HEK293 (cell line): ENCODE data around the gene FGF3.

ENCODE experiments used
- CTCF ChIA-PET: fragments of 350-600 bp; formaldehyde crosslinking; extraction: SDS; loops from one replicate; lab custom pipeline; 2021; ENCODE audit warnings: antibody characterized with exemption; lab: Yijun Ruan, JAX
- POLR2A ChIA-PET: fragments of 300-600 bp; formaldehyde crosslinking; extraction: SDS; loops from one replicate; lab custom pipeline; 2020; ENCODE audit warnings: antibody characterized with exemption, inconsistent platforms; lab: Yijun Ruan, JAX
- H3K27ac ChIP-seq: fragments of 200-500 bp; sonication (Bioruptor generic); 2 replicates; pipeline ENCODE4 v1.5.1; 2014; ENCODE audit warnings: low read depth, low read length, control low read depth, inconsistent platforms; ENCODE audit errors: extremely low read depth
- H3K36me3 ChIP-seq, 2 experiments: fragments of 200-500 bp in 1 of 2; sonication (Bioruptor generic) in 1 of 2; 1 replicate in 1 of 2; 2 replicates in 1 of 2; pipeline ENCODE4 v1.5.1; 2014 to 2017; ENCODE audit warnings: inconsistent platforms in 2 of 2, low read length in 2 of 2; ENCODE audit not compliant: control insufficient read depth in 2 of 2, insufficient read depth in 1 of 2
- H3K4me1 ChIP-seq: fragments of 200-500 bp; sonication (Bioruptor generic); 2 replicates; pipeline ENCODE4 v1.5.1; 2014; ENCODE audit warnings: mild to moderate bottlenecking, low read length, inconsistent platforms; ENCODE audit not compliant: control insufficient read depth, insufficient read depth
- H3K4me3 ChIP-seq: 2 replicates; pipeline ENCODE4 v1.5.1; 2011; ENCODE audit warnings: low read depth, mild to moderate bottlenecking, control low read depth, low read length, moderate library complexity
- H3K9me3 ChIP-seq: fragments of 200-500 bp; sonication (Bioruptor generic); 2 replicates; pipeline ENCODE4 v1.5.1; 2014; ENCODE audit warnings: low read depth, low read length, inconsistent platforms; ENCODE audit not compliant: control insufficient read depth, insufficient read depth
- HOXA7 ChIP-seq: sonication (generic); formaldehyde crosslinking; IDR thresholded peaks from 2 replicates; pipeline ENCODE4 v1.8.1; 2022; ENCODE audit warnings: missing genetic modification reagents, borderline replicate concordance
- OVOL3 ChIP-seq: fragments of 450-650 bp; formaldehyde crosslinking; IDR thresholded peaks from 2 replicates; pipeline ENCODE4 v1.5.1; 2016; ENCODE audit warnings: missing biosample characterization, missing genetic modification characterization
- TCF7L2 ChIP-seq: IDR thresholded peaks from 2 replicates; pipeline ENCODE4 v1.6.1; 2011; ENCODE audit warnings: low read depth, mild to moderate bottlenecking, inconsistent platforms, low read length, moderate library complexity, borderline replicate concordance
- ZEB2 ChIP-seq: fragments of 450-650 bp; formaldehyde crosslinking; IDR thresholded peaks from 2 replicates; pipeline ENCODE4 v1.5.1; 2016; ENCODE audit warnings: missing biosample characterization, missing genetic modification characterization
- ZIC2 ChIP-seq: fragments of 450-650 bp; formaldehyde crosslinking; IDR thresholded peaks from 2 replicates; pipeline ENCODE4 v1.5.1; 2016; ENCODE audit warnings: missing biosample characterization, missing genetic modification characterization
- ZNF133 ChIP-seq: fragments of 450-650 bp; formaldehyde crosslinking; IDR thresholded peaks from 2 replicates; pipeline ENCODE4 v1.5.1; 2016; ENCODE audit warnings: missing biosample characterization, missing genetic modification characterization
- ZNF138 ChIP-seq: fragments of 450-650 bp; formaldehyde crosslinking; IDR thresholded peaks from 2 replicates; pipeline ENCODE4 v1.5.1; 2016; ENCODE audit warnings: missing biosample characterization, missing genetic modification characterization, borderline replicate concordance
- ZNF48 ChIP-seq: fragments of 450-650 bp; formaldehyde crosslinking; IDR thresholded peaks from 2 replicates; pipeline ENCODE4 v1.5.1; 2016; ENCODE audit warnings: missing biosample characterization, missing genetic modification characterization
- ZNF548 ChIP-seq: fragments of 450-650 bp; formaldehyde crosslinking; IDR thresholded peaks from 2 replicates; pipeline ENCODE4 v1.5.1; 2016; ENCODE audit warnings: missing biosample characterization, missing genetic modification characterization
- ZNF558 ChIP-seq: fragments of 450-650 bp; formaldehyde crosslinking; IDR thresholded peaks from 2 replicates; pipeline ENCODE4 v1.5.1; 2016; ENCODE audit warnings: missing biosample characterization, missing genetic modification characterization
- ZNF610 ChIP-seq: fragments of 450-650 bp; formaldehyde crosslinking; IDR thresholded peaks from 2 replicates; pipeline ENCODE4 v1.5.1; 2016; ENCODE audit warnings: missing biosample characterization, missing genetic modification characterization, borderline replicate concordance
- ZNF626 ChIP-seq: fragments of 450-650 bp; sonication (Bioruptor Pico); formaldehyde crosslinking; IDR thresholded peaks from 2 replicates; pipeline ENCODE4 v1.5.1; 2018; ENCODE audit warnings: missing biosample characterization, missing genetic modification characterization, inconsistent platforms
- ZNF768 ChIP-seq: fragments of 450-650 bp; formaldehyde crosslinking; IDR thresholded peaks from 2 replicates; pipeline ENCODE4 v1.5.1; 2018; ENCODE audit warnings: missing biosample characterization, mild to moderate bottlenecking, missing genetic modification characterization
- ZXDB ChIP-seq: fragments of 450-650 bp; formaldehyde crosslinking; IDR thresholded peaks from 2 replicates; pipeline ENCODE4 v1.5.1; 2016; ENCODE audit warnings: missing biosample characterization, missing genetic modification characterization
- TF ChIP-seq, protein P1 (sequence below): fragments of 450-650 bp; formaldehyde crosslinking; IDR thresholded peaks from 2 replicates; pipeline ENCODE4 v1.5.1; 2016; ENCODE audit warnings: missing biosample characterization, missing genetic modification characterization
- TF ChIP-seq, protein P2 (sequence below): fragments of 450-650 bp; formaldehyde crosslinking; IDR thresholded peaks from 2 replicates; pipeline ENCODE4 v1.5.1; 2016; ENCODE audit warnings: missing biosample characterization, missing genetic modification characterization
- TF ChIP-seq, protein P3 (sequence below): sonication (generic); formaldehyde crosslinking; IDR thresholded peaks from 2 replicates; pipeline ENCODE4 v1.8.1; 2022; ENCODE audit warnings: mild to moderate bottlenecking, moderate library complexity, missing genetic modification reagents
- TF ChIP-seq, protein P4 (sequence below): fragments of 450-650 bp; formaldehyde crosslinking; IDR thresholded peaks from 2 replicates; pipeline ENCODE4 v1.5.1; 2016; ENCODE audit warnings: missing biosample characterization, missing genetic modification characterization, borderline replicate concordance
- TF ChIP-seq, protein P5 (sequence below): fragments of 450-650 bp; formaldehyde crosslinking; IDR thresholded peaks from 2 replicates; pipeline ENCODE4 v1.5.1; 2016; ENCODE audit warnings: missing biosample characterization, missing genetic modification characterization

FGF3 gene

DNA sequence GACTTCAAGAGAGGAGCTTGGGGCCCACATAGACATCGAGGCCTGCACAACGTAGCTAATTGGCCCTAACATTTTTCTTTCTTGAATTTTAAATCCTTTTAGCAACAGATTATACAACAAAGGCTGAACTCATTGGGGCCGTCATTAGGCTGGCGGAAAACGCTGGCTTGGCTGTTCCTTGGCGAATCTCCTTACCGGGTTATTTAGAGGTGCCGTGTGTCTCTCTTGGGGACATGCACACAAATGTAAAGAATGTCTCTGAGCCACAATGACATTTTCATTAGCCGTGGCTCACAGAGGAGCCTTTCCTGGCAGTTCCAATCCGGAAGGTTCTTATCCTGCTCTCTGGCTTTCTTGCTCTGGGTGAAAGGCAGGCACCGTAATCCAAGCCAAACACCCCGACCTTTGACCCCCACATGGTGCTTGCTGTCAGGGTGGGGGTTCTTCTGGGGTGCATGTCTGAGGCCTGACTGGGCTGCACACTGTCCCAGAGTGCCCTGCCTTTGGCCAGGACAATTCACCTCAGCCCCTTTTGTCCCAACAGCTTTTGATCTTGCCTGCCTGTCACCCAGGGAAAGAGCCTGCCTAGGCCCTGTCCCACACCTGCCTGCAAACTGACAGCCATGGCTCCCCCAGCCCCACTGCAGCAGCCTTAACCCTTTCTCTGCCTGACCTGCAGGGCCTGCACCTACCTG, 9.2 kb upstream of the FGF3 start:
- CTCF ChIA-PET: interaction anchor here (0.6 kb wide), 1 partner anchor 143 kb away, joined by 3 read pairs; no protein-coding TSS in a partner anchor
- no peaks in the 10 kb centered on the region for H3K9me3 ChIP-seq
- no peaks in the 10 kb centered on the region for H3K4me1 ChIP-seq
- TF ChIP-seq ZXDB (tag by site-specific recombination) (no peak), ZEB2 (no peak), OVOL3 (tag by site-specific recombination) (no peak), ZIC2 (tag by site-specific recombination) (no peak), ZNF626 (tag by site-specific recombination) (no peak), ZNF558 (tag by site-specific recombination) (no peak), TCF7L2 (no peak), ZNF768 (tag by site-specific recombination) (no peak), ZNF138 (tag by site-specific recombination) (no peak), HOXA7 (no peak), ZNF548 (tag by site-specific recombination) (no peak), ZNF133 (tag by site-specific recombination) (no peak), ZNF48 (tag by site-specific recombination) (no peak), ZNF610 (tag by site-specific recombination) (no peak)
- TF ChIP-seq, protein P1, sequence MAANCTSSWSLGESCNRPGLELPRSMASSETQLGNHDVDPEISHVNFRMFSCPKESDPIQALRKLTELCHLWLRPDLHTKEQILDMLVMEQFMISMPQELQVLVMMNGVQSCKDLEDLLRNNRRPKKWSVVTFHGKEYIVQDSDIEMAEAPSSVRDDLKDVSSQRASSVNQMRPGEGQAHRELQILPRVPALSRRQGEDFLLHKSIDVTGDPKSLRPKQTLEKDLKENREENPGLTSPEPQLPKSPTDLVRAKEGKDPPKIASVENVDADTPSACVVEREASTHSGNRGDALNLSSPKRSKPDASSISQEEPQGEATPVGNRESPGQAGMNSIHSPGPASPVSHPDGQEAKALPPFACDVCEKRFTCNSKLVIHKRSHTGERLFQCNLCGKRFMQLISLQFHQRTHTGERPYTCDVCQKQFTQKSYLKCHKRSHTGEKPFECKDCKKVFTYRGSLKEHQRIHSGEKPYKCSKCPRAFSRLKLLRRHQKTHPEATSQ (tag by site-specific recombination): no peak
- TF ChIP-seq, protein P2, sequence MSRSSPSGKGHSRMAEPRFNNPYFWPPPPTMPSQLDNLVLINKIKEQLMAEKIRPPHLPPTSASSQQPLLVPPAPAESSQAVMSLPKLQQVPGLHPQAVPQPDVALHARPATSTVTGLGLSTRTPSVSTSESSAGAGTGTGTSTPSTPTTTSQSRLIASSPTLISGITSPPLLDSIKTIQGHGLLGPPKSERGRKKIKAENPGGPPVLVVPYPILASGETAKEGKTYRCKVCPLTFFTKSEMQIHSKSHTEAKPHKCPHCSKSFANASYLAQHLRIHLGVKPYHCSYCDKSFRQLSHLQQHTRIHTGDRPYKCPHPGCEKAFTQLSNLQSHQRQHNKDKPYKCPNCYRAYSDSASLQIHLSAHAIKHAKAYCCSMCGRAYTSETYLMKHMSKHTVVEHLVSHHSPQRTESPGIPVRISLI: no peak
- TF ChIP-seq, protein P3, sequence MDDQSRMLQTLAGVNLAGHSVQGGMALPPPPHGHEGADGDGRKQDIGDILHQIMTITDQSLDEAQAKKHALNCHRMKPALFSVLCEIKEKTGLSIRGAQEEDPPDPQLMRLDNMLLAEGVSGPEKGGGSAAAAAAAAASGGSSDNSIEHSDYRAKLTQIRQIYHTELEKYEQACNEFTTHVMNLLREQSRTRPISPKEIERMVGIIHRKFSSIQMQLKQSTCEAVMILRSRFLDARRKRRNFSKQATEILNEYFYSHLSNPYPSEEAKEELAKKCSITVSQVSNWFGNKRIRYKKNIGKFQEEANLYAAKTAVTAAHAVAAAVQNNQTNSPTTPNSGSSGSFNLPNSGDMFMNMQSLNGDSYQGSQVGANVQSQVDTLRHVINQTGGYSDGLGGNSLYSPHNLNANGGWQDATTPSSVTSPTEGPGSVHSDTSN (CRISPR knock-in tag): no peak
- TF ChIP-seq, protein P4, sequence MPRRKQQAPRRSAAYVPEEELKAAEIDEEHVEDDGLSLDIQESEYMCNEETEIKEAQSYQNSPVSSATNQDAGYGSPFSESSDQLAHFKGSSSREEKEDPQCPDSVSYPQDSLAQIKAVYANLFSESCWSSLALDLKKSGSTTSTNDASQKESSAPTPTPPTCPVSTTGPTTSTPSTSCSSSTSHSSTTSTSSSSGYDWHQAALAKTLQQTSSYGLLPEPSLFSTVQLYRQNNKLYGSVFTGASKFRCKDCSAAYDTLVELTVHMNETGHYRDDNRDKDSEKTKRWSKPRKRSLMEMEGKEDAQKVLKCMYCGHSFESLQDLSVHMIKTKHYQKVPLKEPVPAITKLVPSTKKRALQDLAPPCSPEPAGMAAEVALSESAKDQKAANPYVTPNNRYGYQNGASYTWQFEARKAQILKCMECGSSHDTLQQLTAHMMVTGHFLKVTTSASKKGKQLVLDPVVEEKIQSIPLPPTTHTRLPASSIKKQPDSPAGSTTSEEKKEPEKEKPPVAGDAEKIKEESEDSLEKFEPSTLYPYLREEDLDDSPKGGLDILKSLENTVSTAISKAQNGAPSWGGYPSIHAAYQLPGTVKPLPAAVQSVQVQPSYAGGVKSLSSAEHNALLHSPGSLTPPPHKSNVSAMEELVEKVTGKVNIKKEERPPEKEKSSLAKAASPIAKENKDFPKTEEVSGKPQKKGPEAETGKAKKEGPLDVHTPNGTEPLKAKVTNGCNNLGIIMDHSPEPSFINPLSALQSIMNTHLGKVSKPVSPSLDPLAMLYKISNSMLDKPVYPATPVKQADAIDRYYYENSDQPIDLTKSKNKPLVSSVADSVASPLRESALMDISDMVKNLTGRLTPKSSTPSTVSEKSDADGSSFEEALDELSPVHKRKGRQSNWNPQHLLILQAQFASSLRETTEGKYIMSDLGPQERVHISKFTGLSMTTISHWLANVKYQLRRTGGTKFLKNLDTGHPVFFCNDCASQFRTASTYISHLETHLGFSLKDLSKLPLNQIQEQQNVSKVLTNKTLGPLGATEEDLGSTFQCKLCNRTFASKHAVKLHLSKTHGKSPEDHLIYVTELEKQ: no peak
- TF ChIP-seq, protein P5, sequence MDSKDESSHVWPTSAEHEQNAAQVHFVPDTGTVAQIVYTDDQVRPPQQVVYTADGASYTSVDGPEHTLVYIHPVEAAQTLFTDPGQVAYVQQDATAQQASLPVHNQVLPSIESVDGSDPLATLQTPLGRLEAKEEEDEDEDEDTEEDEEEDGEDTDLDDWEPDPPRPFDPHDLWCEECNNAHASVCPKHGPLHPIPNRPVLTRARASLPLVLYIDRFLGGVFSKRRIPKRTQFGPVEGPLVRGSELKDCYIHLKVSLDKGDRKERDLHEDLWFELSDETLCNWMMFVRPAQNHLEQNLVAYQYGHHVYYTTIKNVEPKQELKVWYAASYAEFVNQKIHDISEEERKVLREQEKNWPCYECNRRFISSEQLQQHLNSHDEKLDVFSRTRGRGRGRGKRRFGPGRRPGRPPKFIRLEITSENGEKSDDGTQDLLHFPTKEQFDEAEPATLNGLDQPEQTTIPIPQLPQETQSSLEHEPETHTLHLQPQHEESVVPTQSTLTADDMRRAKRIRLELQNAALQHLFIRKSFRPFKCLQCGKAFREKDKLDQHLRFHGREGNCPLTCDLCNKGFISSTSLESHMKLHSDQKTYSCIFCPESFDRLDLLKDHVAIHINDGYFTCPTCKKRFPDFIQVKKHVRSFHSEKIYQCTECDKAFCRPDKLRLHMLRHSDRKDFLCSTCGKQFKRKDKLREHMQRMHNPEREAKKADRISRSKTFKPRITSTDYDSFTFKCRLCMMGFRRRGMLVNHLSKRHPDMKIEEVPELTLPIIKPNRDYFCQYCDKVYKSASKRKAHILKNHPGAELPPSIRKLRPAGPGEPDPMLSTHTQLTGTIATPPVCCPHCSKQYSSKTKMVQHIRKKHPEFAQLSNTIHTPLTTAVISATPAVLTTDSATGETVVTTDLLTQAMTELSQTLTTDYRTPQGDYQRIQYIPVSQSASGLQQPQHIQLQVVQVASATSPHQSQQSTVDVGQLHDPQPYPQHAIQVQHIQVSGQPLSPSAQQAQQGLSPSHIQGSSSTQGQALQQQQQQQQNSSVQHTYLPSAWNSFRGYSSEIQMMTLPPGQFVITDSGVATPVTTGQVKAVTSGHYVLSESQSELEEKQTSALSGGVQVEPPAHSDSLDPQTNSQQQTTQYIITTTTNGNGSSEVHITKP (tag by site-specific recombination): no peak
- POLR2A ChIA-PET: no interaction called here
- H3K4me3 ChIP-seq: no peak overlapping the region
- H3K27ac ChIP-seq: no peak overlapping the region
- H3K36me3 ChIP-seq: no peaks in the 10 kb centered on the region
